ENCODE results near the gene GRIK2. TPM values are rescaled to one million over a fixed set of nuclear protein-coding genes. Genes with fewer than 3 reads are reported as not detected.

GRIK2 gene
- total RNA-seq, 2 donors from 2014 or later: 1.00 to 4.5 TPM

GRCh38 chr6:101451981-101452380, 58.5 kb downstream of the GRIK2 start:
- Histone ChIP-seq H3K9me3 (ENCODE audit: control insufficient read depth, low read length) (no peaks in the 10 kb centered on the region), H3K4me3 (ENCODE audit: low read length) (no peak overlapping the region), H3K9ac (ENCODE audit: extremely low read depth, low read length, poor library complexity, severe bottlenecking) (no peak overlapping the region), H3K27ac (ENCODE audit: low read depth, low read length) (no peak overlapping the region), H3K27me3 (ENCODE audit: control insufficient read depth, insufficient read depth, low read length, poor library complexity, severe bottlenecking) (no peaks in the 10 kb centered on the region), H3K4me1 (ENCODE audit: control insufficient read depth, insufficient read depth, low read length) (no peaks in the 10 kb centered on the region), H3K36me3 (ENCODE audit: control insufficient read depth, insufficient read depth, low read length) (no peaks in the 10 kb centered on the region)
- TF ChIP-seq, protein P1, sequence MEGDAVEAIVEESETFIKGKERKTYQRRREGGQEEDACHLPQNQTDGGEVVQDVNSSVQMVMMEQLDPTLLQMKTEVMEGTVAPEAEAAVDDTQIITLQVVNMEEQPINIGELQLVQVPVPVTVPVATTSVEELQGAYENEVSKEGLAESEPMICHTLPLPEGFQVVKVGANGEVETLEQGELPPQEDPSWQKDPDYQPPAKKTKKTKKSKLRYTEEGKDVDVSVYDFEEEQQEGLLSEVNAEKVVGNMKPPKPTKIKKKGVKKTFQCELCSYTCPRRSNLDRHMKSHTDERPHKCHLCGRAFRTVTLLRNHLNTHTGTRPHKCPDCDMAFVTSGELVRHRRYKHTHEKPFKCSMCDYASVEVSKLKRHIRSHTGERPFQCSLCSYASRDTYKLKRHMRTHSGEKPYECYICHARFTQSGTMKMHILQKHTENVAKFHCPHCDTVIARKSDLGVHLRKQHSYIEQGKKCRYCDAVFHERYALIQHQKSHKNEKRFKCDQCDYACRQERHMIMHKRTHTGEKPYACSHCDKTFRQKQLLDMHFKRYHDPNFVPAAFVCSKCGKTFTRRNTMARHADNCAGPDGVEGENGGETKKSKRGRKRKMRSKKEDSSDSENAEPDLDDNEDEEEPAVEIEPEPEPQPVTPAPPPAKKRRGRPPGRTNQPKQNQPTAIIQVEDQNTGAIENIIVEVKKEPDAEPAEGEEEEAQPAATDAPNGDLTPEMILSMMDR (conservative IDR thresholded peaks at IDR 0.05): no peak
- no CpG with 5 or more reads among the region's 1 CpG for WGBS, 2 experiments (ENCODE audit: insufficient coverage in 1 of 2, insufficient read length in 1 of 2)
- peaks cover 2% of the 10 kb centered on the region for H3K4me1 Mint-ChIP-seq
- H3K4me3 Mint-ChIP-seq: no peak overlapping the region
- no peaks in the 10 kb centered on the region for H3K9me3 Mint-ChIP-seq
- no peaks in the 10 kb centered on the region for H3K27me3 Mint-ChIP-seq (ENCODE audit: insufficient read depth)
- no peaks in the 10 kb centered on the region for H3K36me3 Mint-ChIP-seq (ENCODE audit: low read depth)
- DNase-seq: no peak
- no peak overlapping the region for H3K27ac Mint-ChIP-seq

DNA sequence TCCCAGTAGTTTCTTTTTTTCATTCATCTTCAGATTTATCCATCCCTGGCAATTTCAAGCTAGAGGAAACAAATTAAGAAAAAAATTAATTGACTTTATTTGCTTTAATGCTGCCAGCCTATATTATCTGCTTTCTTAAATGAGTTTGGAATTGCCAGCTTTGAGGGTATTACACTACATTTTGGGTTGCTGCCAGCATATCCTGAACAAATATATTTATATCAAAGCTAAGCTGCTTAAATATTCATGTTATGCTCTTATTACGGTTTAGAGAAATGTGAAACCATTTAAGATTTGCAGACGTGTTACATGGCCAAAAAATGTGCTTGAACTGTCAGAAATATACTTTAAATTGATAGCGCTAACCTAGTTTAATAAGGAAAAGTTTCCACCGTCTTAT, 59.7 kb downstream of the GRIK2 start:
- no peaks in the 10 kb centered on the region for H3K9me3 Mint-ChIP-seq
- TF ChIP-seq, protein P1 (conservative IDR thresholded peaks at IDR 0.05): no peak
- H3K27me3 ChIP-seq (ENCODE audit: control insufficient read depth, insufficient read depth, low read length, poor library complexity, severe bottlenecking): no peaks in the 10 kb centered on the region
- H3K36me3 ChIP-seq (ENCODE audit: control insufficient read depth, insufficient read depth, low read length): no peaks in the 10 kb centered on the region
- no peaks in the 10 kb centered on the region for H3K36me3 Mint-ChIP-seq (ENCODE audit: low read depth)
- no peak overlapping the region for H3K27ac ChIP-seq (ENCODE audit: low read depth, low read length)
- no peak overlapping the region for H3K4me3 Mint-ChIP-seq
- WGBS, 2 experiments (ENCODE audit: insufficient coverage in 1 of 2, insufficient read length in 1 of 2): 96% methylated on average over 4 of the region's 4 CpGs
- DNase-seq: no peak
- H3K9me3 ChIP-seq (ENCODE audit: control insufficient read depth, low read length): no peaks in the 10 kb centered on the region
- H3K4me3 ChIP-seq (ENCODE audit: low read length): no peak overlapping the region
- H3K4me1 Mint-ChIP-seq: peaks cover 2% of the 10 kb centered on the region
- no peaks in the 10 kb centered on the region for H3K4me1 ChIP-seq (ENCODE audit: control insufficient read depth, insufficient read depth, low read length)
- no peak overlapping the region for H3K9ac ChIP-seq (ENCODE audit: extremely low read depth, low read length, poor library complexity, severe bottlenecking)
- H3K27ac Mint-ChIP-seq: no peak overlapping the region
- no peaks in the 10 kb centered on the region for H3K27me3 Mint-ChIP-seq (ENCODE audit: insufficient read depth)

DNA sequence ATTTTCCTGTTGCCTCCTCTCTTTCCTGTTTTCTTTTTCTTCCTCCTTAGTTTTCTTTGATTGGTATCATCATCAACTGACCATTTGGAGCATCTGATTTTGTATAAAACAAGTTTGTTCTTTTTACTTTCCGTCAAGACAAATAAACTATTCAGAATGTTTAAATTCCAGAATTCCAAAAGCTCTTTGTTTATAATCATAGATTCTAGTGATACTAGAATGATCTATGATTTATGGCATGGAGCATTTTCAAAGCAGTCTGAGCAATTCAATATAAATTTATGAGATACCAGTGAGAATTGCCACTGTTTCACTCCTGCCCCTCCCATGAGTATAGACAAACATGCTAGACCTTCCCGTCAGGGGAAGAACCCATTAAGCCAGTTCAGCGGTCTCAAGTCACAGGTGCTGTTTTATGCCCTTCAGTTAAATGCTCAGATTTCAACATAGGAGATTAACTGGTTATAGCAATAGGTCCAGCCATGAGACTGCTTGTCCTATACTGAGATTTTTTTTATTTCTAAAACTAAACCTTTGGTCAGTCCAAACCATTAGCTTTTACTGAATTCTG, 60.7 kb downstream of the GRIK2 start:
- TF ChIP-seq, protein P1 (conservative IDR thresholded peaks at IDR 0.05): no peak
- H3K9me3 Mint-ChIP-seq: no peaks in the 10 kb centered on the region

More for the DNA sequence above, 60.7 kb downstream of the GRIK2 start:
- Mint-ChIP-seq H3K4me1 (peaks cover 2% of the 10 kb centered on the region), H3K4me3 (no peak overlapping the region), H3K27me3 (ENCODE audit: insufficient read depth) (no peaks in the 10 kb centered on the region), H3K36me3 (ENCODE audit: low read depth) (no peaks in the 10 kb centered on the region), H3K27ac (no peak overlapping the region)
- 93 to 94% methylated on average over 2 to 3 of the region's 3 CpGs for WGBS, 2 experiments (ENCODE audit: insufficient coverage in 1 of 2, insufficient read length in 1 of 2)
- Histone ChIP-seq H3K4me3 (ENCODE audit: low read length) (no peak overlapping the region), H3K4me1 (ENCODE audit: control insufficient read depth, insufficient read depth, low read length) (no peaks in the 10 kb centered on the region), H3K27me3 (ENCODE audit: control insufficient read depth, insufficient read depth, low read length, poor library complexity, severe bottlenecking) (no peaks in the 10 kb centered on the region), H3K36me3 (ENCODE audit: control insufficient read depth, insufficient read depth, low read length) (no peaks in the 10 kb centered on the region), H3K9me3 (ENCODE audit: control insufficient read depth, low read length) (no peaks in the 10 kb centered on the region), H3K9ac (ENCODE audit: extremely low read depth, low read length, poor library complexity, severe bottlenecking) (no peak overlapping the region), H3K27ac (ENCODE audit: low read depth, low read length) (no peak overlapping the region)
- DNase-seq: no peak

Measured in endodermal cell (in vitro differentiated cells).